T1000 (cell line): ENCODE results near the gene NT5C2.

Experiments used
- DNase-seq: peaks from one replicate; lab custom pipeline; 2025; ENCODE audit warnings: mixed read lengths; lab: John Stamatoyannopoulos, UW

The NT5C2 gene

DNA sequence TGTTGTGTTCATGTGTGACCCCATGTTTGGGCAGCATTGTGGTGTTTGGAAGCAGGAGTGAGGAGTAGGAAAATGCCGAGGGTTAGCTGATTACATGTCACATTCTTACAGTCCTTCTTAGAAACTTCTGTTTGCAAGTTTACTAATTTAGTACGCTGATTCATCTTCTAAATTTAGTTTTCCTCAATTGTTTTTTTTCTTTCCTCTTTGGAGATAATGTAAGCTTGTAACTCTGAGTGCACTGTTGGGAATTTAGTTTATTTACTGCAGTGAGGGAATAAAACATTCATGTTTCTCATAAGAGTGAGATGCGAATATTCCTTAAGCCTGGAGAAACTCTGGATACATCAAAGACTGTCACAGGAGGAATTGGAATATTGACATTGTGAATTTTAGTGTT lies 135.0 kb downstream of the NT5C2 start:
- no peak for DNase-seq

DNA sequence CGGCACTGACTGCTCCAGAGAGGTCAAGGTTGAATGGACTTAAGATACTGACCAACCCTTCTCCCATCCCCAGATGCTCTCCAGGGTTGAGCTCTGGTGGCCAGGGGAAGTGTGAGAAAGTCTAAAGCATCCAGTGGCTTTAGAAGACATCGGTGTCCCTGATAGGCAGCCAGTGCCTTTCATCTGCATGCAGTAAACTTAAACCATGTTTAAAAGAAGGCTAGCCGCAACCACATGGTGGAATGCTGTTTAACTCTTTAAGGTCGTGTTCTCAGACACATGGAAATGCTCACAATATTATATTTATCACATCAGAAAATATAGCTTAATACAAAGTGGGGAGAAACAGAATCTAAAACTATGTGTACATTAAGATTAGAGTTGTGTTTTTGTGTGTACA lies 138.0 kb downstream of the NT5C2 start:
- DNase-seq = no peak

DNA sequence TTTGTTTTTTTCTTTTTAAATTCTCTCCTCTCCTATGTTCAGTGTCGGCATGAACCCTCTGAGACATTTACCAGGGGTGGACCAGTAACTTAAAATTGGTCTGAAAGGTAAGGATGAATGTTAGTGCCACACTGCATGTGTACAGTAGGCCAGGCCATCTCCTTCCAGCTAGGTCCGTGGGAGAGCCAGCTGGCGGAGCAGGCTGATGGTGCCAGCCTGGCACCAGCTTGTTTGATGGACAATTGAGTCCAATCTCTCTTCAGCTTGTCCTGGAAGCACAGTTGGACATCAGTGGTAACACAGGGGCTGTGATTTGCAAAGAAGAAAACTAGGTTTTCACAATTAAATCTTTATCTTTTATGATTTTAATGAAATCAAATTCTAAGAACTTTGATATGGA lies 138.5 kb downstream of the NT5C2 start:
- DNase-seq = no peak

GRCh38 chr10:103053659-103054581 lies 139.2 kb downstream of the NT5C2 start:
- DNase-seq = no peak

DNA sequence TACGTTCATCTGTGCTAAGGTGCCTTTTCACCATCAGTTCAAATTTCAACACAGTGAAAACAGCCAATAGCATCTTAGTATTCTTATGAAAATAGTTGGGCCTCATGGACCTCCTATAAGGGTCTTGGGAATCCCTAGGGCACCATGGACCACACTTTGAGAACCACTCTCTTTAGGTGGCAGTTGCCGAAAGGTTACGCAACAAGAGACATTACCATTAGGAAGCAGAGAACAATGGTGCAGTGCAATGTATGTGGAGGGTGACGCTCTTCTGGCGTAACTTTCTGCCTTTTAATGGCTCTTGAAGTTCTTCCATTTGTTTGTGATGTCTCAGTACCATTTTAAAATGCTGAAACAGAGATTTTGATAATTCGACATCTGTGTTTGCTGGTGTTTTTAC lies 143.8 kb downstream of the NT5C2 start:
- no peak for DNase-seq

DNA sequence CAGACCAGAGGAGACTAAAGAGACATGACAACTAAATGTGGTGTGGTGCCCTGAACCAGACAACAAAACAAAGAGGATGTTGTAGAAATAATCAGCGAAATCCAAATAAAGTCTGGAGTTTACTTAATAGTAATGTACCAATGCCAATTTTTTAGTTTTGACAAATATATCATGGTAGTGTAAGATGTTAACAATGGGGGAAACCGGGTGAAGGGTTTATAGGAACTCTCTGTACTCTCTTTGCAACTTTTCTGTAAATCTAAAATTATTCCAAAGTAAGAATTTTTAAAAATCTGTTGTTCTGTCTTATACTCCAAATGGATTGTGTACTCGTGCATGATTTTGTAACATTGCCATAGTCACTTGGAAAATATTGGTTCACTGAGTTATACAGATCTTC lies 145.7 kb downstream of the NT5C2 start:
- no peak for DNase-seq

- DNase-seq = no peak
These were observed 147.1 kb downstream of the NT5C2 start for GRCh38 chr10:103045961-103046360.

DNA sequence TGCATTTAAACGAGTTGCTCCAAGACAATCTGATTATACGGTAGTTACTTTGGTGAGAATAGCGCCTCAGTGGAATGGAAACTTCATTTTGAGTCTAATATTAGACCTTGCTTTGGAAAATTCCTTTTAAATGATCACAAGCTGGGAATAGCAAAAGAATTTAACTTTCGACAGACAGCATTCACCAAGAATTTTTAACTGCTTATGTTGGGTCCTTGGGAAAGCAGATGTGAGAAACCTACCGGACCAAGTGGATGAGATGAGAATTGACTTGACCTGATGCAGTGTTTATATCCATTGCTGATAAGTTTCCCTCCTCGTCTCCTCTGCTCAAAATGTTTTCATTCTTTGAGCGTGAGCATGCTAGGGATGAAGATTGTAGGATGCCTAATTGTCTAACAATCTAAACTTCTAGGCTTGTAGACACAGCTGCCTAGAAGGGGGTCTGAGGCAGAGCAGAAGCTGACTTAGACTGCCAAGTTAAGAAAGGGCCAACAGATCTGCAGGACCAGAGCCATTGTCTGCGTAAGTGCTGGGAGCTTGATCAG lies 148.1 kb downstream of the NT5C2 start:
- DNase-seq = no peak

DNA sequence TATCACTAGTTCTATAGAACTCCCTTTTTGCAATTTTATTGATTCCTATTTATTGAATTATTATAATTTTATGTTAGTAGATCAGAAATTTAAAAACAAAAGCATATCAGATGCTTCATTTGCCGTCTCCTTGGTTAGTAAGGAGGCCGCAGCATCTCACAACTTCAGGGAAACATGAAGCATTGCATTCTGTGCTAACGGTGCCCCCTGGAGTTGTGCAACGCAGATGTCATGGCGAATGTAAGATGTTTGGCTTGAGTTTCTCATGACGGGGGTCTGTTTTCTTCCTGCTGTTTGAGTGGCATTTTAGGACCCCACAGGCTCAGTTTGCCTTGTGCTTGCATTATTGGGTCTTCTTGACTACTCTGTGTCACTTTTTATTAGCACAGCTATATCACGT lies 150.2 kb downstream of the NT5C2 start:
- DNase-seq = no peak

DNA sequence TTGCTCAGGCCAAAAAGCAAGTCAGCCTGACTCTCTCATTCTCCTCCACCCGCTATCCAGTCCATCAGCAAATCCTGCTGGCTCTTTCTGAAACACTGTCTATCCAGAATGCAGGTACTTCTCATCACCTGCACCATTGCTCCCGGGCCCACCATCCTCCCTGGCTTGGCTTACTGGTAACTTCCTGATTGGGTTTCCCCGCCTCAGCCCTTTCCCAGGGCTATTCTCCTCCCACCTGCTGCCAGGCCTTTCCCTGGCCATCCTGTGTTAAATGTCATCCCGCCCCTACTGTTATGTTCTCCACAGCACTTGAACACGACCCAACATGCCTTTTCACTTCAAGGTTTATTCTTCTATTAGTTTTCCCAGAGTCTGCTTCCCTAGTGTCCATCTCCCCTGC lies 150.9 kb downstream of the NT5C2 start:
- no peak for DNase-seq

DNA sequence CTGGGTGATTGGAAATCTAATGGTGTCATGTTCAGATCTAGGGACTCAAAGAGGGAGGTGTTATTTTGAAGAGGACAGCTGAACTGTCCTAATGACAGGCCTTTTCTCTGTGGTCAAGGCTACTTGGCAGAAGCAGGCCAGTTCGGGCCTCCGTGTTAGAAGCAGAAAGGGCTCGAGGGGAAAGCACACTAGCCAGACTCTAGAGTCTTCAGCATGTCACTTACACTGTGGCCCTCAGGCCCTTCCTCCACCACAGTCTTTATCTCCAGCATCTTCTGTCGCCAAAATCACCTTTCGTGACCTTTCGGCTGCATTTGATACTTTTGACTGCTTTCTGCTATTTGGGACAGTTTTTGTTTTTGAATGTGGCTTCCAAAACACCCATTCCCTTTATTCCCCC lies 151.7 kb downstream of the NT5C2 start:
- DNase-seq = no peak

DNA sequence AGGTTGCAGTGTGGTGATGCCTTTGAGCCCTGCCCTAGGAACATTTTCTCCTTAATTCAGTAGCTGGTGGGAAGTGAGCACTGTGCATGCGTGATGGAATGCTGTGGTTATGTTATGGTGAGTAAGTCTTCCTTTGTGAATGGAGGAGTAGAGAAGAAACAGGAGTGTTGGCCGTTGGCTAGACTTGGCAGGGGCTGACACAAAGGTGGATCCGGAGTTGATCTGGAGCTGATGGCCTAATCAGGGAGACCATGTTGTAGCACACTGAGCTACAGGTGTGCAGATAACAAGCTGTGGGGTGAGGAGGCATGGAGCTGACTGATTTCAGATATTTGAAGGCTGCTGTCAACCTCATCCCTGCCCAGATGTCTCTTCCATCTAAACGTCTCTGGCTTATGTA lies 152.7 kb downstream of the NT5C2 start:
- DNase-seq = no peak

- no peak for DNase-seq
These were observed 154.5 kb downstream of the NT5C2 start for GRCh38 chr10:103038570-103038969.
